Sigmoid colon (tissue), 4 donors: ENCODE measurements around the gene PPP1R3F.

ENCODE experiments used
- POLR2AphosphoS5 ChIP-seq, 4 donors: sonication (generic); formaldehyde crosslinking; IDR thresholded peaks; one replicate each; pipeline ENCODE4 v1.6.1; 2017; ENCODE audit warnings: antibody characterized with exemption in 4 of 4
- TF ChIP-seq, protein P1 (sequence below), 4 experiments: fragments of 450-650 bp in 3 of 4; fragments of 200-600 bp in 1 of 4; IDR thresholded peaks; one replicate each; pipeline ENCODE4 v1.5.1; 2016 to 2019; ENCODE audit warnings: antibody characterized with exemption in 4 of 4, mild to moderate bottlenecking in 3 of 4, moderate library complexity in 2 of 4

DNA sequence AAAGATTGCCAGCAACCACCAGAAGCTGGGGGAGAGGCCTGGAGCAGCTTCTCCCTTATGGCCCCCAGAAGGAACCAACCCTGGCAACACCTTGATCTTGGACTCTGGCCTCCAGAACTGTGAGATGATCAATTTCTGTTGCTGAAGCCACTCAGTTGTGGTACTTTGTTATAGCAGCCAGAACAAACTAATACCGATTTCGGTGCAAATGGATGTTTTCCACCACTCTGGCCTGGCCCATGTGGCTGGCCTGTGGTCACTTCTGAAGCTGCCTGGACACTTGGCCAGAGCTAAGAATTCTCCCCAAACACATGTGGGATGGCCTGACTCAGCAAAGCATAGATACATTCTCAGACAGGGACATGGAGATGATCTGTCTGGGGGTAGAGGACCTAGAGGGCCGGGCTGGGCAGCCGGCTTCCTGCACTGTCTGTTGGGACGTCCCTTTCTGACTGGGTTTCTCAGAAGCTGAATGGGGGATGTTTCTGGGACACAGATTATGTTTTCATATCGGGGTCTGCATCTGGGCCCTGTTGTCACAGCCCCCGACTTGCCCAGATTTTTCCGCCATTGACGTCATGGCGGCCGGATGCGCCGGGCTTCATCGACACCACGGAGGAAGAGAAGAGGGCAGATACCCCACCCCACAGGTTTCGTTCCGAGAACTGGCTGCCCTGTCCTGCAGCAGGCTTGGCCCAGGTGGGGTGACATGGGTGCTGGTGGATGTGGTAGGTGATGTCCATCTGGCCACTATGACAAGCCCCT is 9.2 kb upstream of the PPP1R3F start:
- TF ChIP-seq, protein P1, sequence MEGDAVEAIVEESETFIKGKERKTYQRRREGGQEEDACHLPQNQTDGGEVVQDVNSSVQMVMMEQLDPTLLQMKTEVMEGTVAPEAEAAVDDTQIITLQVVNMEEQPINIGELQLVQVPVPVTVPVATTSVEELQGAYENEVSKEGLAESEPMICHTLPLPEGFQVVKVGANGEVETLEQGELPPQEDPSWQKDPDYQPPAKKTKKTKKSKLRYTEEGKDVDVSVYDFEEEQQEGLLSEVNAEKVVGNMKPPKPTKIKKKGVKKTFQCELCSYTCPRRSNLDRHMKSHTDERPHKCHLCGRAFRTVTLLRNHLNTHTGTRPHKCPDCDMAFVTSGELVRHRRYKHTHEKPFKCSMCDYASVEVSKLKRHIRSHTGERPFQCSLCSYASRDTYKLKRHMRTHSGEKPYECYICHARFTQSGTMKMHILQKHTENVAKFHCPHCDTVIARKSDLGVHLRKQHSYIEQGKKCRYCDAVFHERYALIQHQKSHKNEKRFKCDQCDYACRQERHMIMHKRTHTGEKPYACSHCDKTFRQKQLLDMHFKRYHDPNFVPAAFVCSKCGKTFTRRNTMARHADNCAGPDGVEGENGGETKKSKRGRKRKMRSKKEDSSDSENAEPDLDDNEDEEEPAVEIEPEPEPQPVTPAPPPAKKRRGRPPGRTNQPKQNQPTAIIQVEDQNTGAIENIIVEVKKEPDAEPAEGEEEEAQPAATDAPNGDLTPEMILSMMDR (IDR thresholded peaks at IDR 0.05) = no peak
- TF ChIP-seq POLR2AphosphoS5 (IDR thresholded peaks at IDR 0.05) = no peak
